NCI-H748 (cell line): Measurements from ENCODE around the gene NF2.
"Not testable (repeated sequence)": the region's sequence is repeated elsewhere in the genome, so short reads cannot be mapped to it uniquely, and the experiment has no call there.

ENCODE experiments used
- DNase-seq: peaks from one replicate; lab custom pipeline; 2025; ENCODE audit not compliant: unreplicated experiment; lab: John Stamatoyannopoulos, UW

NF2 gene

GRCh38 chr22:29603358-29604075 is at the start of gene NF2:
TSS of gene NF2 (plus strand) at chr22:29603633. CDS start at chr22:29603999, 366 bp downstream.
- DNase-seq: peak; percentile 97

- DNase-seq: no peak
These were observed 48.3 kb upstream of the NF2 start for GRCh38 chr22:29555065-29555644.

- DNase-seq: no peak
These were observed 44.4 kb upstream of the NF2 start for GRCh38 chr22:29559030-29559429.

GRCh38 chr22:29559853-29560252 is 43.6 kb upstream of the NF2 start:
- no peak for DNase-seq

- no peak for DNase-seq
These were observed 39.6 kb upstream of the NF2 start for GRCh38 chr22:29563652-29564460.

- not testable (repeated sequence) for DNase-seq
These were observed 36.9 kb upstream of the NF2 start for GRCh38 chr22:29566513-29566912.

GRCh38 chr22:29567338-29567737 is 36.1 kb upstream of the NF2 start:
- DNase-seq: no peak

GRCh38 chr22:29569011-29569678 is 34.3 kb upstream of the NF2 start:
- DNase-seq: no peak

GRCh38 chr22:29570456-29570855 is 33.0 kb upstream of the NF2 start:
- no peak for DNase-seq

- DNase-seq: no peak
These were observed 32.4 kb upstream of the NF2 start for GRCh38 chr22:29570912-29571549.

GRCh38 chr22:29574762-29575450 is 28.5 kb upstream of the NF2 start:
- DNase-seq: no peak

GRCh38 chr22:29578462-29579200 is 24.8 kb upstream of the NF2 start:
- no peak for DNase-seq

GRCh38 chr22:29580200-29580810 is 23.1 kb upstream of the NF2 start:
- peak; percentile 24 for DNase-seq

- peak; percentile 89 for DNase-seq
These were observed 21.6 kb upstream of the NF2 start for GRCh38 chr22:29581799-29582198.

GRCh38 chr22:29584975-29585374 is 18.5 kb upstream of the NF2 start:
- DNase-seq: no peak

- not testable (repeated sequence) for DNase-seq
These were observed 17.2 kb upstream of the NF2 start for GRCh38 chr22:29586193-29586705.

- DNase-seq: no peak
These were observed 15.3 kb upstream of the NF2 start for GRCh38 chr22:29587938-29588699.

GRCh38 chr22:29593923-29594322 is 9.5 kb upstream of the NF2 start:
- DNase-seq: no peak
